Osteoblast (primary cell): Measurements from ENCODE around the gene RPN2. TPM values are rescaled to one million over a fixed set of nuclear protein-coding genes. Genes with fewer than 3 reads are reported as not detected.

Experiments used
- DNase-seq: peaks from one replicate; pipeline ENCODE4 v3.0.0; 2011; ENCODE audit warnings: low spot score, mixed read lengths; ENCODE audit not compliant: insufficient read length; ENCODE audit errors: missing footprints
- H2AFZ ChIP-seq: 2 replicates; pipeline ENCODE4 v1.6.0; 2011; ENCODE audit warnings: mild to moderate bottlenecking, low read length
- H3K27ac ChIP-seq: 2 replicates; pipeline ENCODE4 v1.5.1; 2011; ENCODE audit warnings: mild to moderate bottlenecking, low read depth, low read length, moderate library complexity
- H3K27me3 ChIP-seq: 2 replicates; pipeline ENCODE4 v1.6.0; 2012; ENCODE audit warnings: mild to moderate bottlenecking, control low read depth, inconsistent platforms, low read length, moderate library complexity; ENCODE audit not compliant: insufficient read depth
- H3K36me3 ChIP-seq: 2 replicates; pipeline ENCODE4 v1.5.1; 2011; ENCODE audit warnings: mild to moderate bottlenecking, low read length, control low read depth, moderate library complexity; ENCODE audit not compliant: insufficient read depth
- H3K4me1 ChIP-seq: 2 replicates; pipeline ENCODE4 v1.5.1; 2011; ENCODE audit warnings: mild to moderate bottlenecking, low read length, control low read depth, moderate library complexity; ENCODE audit not compliant: insufficient read depth
- H3K4me2 ChIP-seq: 2 replicates; pipeline ENCODE4 v1.6.0; 2011; ENCODE audit warnings: mild to moderate bottlenecking, low read length; ENCODE audit not compliant: insufficient read depth
- H3K4me3 ChIP-seq: fragments of 200-600 bp; sonication (generic); 3 replicates; pipeline ENCODE4 v1.5.1; 2012; ENCODE audit warnings: mild to moderate bottlenecking, low read length, inconsistent platforms; ENCODE audit not compliant: insufficient read depth
- H3K79me2 ChIP-seq: 2 replicates; pipeline ENCODE4 v1.6.0; 2012; ENCODE audit warnings: mild to moderate bottlenecking, low read length, control low read depth, inconsistent platforms; ENCODE audit not compliant: insufficient read depth
- H3K9me3 ChIP-seq: 2 replicates; pipeline ENCODE4 v1.5.1; 2011; ENCODE audit warnings: low read depth, low read length, control low read depth
- H4K20me1 ChIP-seq: 2 replicates; pipeline ENCODE4 v1.6.0; 2012; ENCODE audit warnings: mild to moderate bottlenecking, low read length, control low read depth; ENCODE audit not compliant: insufficient read depth
- total RNA-seq: library from RNA; depleted of rRNA; stranded (reverse); fragments of >200 nt; gene quantifications from 2 replicates; pipeline ENCODE4 v1.2.3, GENCODE V29; 2012
- TF ChIP-seq, protein P1 (sequence below): IDR thresholded peaks from 2 replicates; pipeline ENCODE4 v1.5.1; 2011; ENCODE audit warnings: mild to moderate bottlenecking, low read depth, low read length, moderate library complexity; ENCODE audit errors: extremely low read depth

RPN2 gene
- total RNA-seq, 1 donor: 213 TPM

GRCh38 chr20:37284691-37285161, 105.6 kb downstream of the RPN2 start:
- no peak for DNase-seq
- Histone ChIP-seq H2AFZ (no peak overlapping the region), H3K27ac (no peak overlapping the region), H3K36me3 (no peaks in the 10 kb centered on the region), H3K27me3 (peaks cover 5% of the 10 kb centered on the region), H3K4me2 (no peak overlapping the region), H3K4me1 (peaks cover 3% of the 10 kb centered on the region), H3K9me3 (no peaks in the 10 kb centered on the region), H3K4me3 (no peak overlapping the region), H3K79me2 (peaks cover 4% of the 10 kb centered on the region), H4K20me1 (no peaks in the 10 kb centered on the region)
- TF ChIP-seq, protein P1, sequence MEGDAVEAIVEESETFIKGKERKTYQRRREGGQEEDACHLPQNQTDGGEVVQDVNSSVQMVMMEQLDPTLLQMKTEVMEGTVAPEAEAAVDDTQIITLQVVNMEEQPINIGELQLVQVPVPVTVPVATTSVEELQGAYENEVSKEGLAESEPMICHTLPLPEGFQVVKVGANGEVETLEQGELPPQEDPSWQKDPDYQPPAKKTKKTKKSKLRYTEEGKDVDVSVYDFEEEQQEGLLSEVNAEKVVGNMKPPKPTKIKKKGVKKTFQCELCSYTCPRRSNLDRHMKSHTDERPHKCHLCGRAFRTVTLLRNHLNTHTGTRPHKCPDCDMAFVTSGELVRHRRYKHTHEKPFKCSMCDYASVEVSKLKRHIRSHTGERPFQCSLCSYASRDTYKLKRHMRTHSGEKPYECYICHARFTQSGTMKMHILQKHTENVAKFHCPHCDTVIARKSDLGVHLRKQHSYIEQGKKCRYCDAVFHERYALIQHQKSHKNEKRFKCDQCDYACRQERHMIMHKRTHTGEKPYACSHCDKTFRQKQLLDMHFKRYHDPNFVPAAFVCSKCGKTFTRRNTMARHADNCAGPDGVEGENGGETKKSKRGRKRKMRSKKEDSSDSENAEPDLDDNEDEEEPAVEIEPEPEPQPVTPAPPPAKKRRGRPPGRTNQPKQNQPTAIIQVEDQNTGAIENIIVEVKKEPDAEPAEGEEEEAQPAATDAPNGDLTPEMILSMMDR: no peak

DNA sequence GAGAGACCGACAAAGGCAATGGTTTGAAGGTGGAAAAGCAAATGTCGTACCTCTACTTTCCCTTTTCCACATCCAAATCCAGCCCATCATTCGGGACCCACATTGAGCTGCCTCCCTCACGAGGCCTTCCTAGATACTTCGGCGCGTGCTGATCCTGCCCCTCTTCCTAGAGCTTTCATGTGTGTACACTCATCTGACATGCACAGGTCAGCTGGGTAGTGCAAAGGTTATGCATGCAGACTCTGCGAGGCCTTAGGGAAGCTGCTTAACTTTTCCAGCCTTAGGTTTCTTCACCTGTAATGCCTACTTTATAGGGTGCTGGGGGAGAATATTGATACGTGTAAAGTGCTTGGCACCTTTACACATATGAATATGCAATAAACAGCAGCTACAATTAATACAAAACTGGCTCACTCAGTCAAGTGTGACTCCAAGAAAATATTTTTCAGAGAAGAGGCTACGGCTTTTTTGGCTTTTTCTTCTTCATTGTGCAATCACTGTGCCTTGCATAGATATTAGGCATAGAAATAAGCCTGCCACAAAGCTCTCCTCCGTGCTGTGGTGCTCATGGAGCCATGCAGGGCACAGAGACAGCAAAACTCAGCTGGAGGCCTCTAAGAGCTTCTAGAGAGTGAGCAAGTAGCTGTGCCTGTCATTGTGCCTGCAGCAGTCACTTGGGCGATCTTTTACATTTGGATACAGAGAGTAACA, 106.7 kb downstream of the RPN2 start:
- no peaks in the 10 kb centered on the region for H3K36me3 ChIP-seq
- no peak overlapping the region for H3K27ac ChIP-seq
- TF ChIP-seq, protein P1: no peak
- H3K4me1 ChIP-seq: peaks cover 10% of the 10 kb centered on the region
- no peaks in the 10 kb centered on the region for H4K20me1 ChIP-seq
- no peak overlapping the region for H3K4me3 ChIP-seq
- DNase-seq: no peak
- no peaks in the 10 kb centered on the region for H3K27me3 ChIP-seq
- peaks cover 15% of the 10 kb centered on the region for H3K79me2 ChIP-seq
- no peak overlapping the region for H2AFZ ChIP-seq
- H3K9me3 ChIP-seq: no peaks in the 10 kb centered on the region
- H3K4me2 ChIP-seq: no peak overlapping the region

DNA sequence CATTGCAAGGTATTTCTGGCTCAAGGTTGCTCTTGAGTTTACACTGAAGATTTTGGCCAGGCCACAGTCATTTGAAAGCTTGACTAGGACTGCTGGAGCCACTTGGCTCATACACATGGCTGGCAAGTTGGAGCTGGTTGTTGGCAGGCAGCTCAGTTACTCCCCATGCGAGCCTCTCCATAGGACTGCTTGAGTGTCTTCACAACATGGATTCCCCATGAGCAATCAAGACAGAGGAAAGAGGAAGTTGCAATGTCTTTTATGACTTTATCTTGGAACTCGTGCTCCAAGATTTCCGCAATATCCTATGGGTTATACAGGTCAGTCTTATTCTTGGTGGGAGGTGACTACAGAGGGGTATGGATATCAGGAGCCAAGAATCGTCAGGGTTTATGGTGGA, 109.0 kb downstream of the RPN2 start:
- Histone ChIP-seq H3K4me1 (peaks cover 8% of the 10 kb centered on the region), H3K27me3 (no peaks in the 10 kb centered on the region), H3K4me3 (no peak overlapping the region), H2AFZ (no peak overlapping the region), H3K79me2 (peaks cover 38% of the 10 kb centered on the region), H4K20me1 (no peaks in the 10 kb centered on the region), H3K36me3 (peaks cover 6% of the 10 kb centered on the region), H3K27ac (no peak overlapping the region), H3K9me3 (no peaks in the 10 kb centered on the region), H3K4me2 (no peak overlapping the region)
- TF ChIP-seq, protein P1: no peak
- no peak for DNase-seq

DNA sequence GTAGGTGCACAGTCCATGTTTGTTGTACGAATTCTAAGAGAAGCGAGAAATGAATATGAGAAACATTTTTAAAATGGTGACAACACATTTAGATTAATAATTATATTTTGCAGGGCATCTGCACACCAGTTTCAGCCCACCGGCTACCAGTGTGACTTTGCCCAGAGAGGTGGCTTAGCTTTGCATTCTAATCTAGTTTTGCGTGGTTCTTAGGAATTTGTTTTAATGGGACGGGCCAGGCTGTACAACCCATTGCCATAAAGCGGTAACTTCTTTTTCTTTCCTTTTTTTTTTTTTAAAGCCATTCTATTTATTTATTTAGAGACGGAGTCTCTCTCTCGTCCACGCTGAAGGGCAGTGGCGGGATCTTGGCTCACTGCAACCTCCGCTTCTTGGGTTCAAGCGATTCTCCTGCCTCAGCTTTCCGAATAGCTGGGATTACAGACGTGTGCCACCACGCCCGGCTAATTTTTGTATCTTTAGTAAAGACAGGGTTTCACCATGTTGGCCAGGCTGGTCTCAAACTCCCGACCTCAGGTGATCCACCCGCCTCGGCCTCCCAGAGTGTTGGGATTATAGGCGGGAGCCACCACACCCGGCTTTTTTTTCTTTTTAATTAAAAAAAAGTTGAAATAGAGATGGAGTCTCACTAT, 111.2 kb downstream of the RPN2 start:
- H3K4me3 ChIP-seq: peak overlapping the region; percentile 96
- TF ChIP-seq, protein P1: no peak
- H3K4me1 ChIP-seq: peaks cover 24% of the 10 kb centered on the region
- no peaks in the 10 kb centered on the region for H3K27me3 ChIP-seq
- peaks cover 6% of the 10 kb centered on the region for H3K36me3 ChIP-seq
- H3K4me2 ChIP-seq: peak overlapping the region; percentile 89
- peaks cover 46% of the 10 kb centered on the region for H3K79me2 ChIP-seq
- H2AFZ ChIP-seq: peak overlapping the region; percentile 80
- no peaks in the 10 kb centered on the region for H3K9me3 ChIP-seq
- no peak for DNase-seq
- H4K20me1 ChIP-seq: no peaks in the 10 kb centered on the region
- peak overlapping the region; percentile 99 for H3K27ac ChIP-seq
